ENCODE results near the gene HS3ST3B1.

The HS3ST3B1 gene

DNA sequence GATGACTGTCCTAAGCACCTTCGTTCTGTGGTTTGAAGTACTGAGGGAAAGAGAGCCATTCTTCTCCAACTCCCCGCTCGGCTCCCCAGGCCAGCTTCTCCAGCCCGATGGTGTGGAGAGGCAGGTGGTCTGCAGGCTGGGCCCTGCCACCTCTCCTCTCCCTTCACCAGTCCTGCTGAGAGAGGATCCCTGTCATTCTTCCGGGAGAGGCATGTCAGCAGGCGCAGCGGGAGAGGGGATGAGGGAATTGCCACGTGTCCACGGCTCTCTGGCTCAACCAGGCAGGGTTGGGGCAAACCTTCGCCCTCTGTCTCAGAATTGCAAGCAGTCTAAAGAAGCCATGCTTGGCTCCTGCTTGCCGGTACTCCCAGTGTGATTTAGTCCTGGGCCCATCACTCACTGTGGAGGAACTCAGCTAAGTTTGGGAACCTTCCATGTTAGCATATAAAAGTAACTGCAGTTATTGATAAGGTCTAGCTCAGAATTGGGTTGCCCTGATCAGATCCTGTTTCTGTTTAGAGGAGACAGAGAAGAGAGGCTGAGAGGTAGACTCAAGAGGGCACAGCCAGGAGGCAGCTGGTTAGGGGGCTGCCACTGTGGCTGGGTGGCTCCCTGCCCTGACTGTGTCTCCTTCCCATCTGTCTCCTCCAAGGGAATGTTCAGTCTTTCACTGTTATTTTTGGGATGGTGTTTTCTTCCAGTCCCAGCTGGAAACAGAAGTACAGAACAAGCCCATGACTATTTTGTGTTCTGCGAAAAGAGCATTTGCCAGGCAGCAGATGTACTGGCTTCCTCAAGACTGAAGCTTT lies 17.4 kb downstream of the HS3ST3B1 start:
- TF ChIP-seq, protein P1, sequence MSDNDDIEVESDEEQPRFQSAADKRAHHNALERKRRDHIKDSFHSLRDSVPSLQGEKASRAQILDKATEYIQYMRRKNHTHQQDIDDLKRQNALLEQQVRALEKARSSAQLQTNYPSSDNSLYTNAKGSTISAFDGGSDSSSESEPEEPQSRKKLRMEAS (IDR thresholded peaks at IDR 0.05), result no peak
- TF ChIP-seq ZBTB7A (IDR thresholded peaks at IDR 0.05; ENCODE audit: low read depth) (no peak), CREB1 (IDR thresholded peaks at IDR 0.05; ENCODE audit: low read depth) (no peak), CEBPB (IDR thresholded peaks at IDR 0.05) (no peak), YY1 (IDR thresholded peaks at IDR 0.05; ENCODE audit: low read depth) (no peak), EGR1 (IDR thresholded peaks at IDR 0.05) (no peak), RAD21 (IDR thresholded peaks at IDR 0.05; ENCODE audit: low read depth) (no peak), EP300 (IDR thresholded peaks at IDR 0.05; ENCODE audit: borderline replicate concordance) (no peak), TEAD4 (IDR thresholded peaks at IDR 0.05) (no peak), TAF1 (IDR thresholded peaks at IDR 0.05; ENCODE audit: low read depth) (no peak), FOXM1 (IDR thresholded peaks at IDR 0.05; ENCODE audit: borderline replicate concordance, low read depth) (no peak), TCF12 (IDR thresholded peaks at IDR 0.05; ENCODE audit: low read depth) (no peak)
- TF ChIP-seq, protein P2, sequence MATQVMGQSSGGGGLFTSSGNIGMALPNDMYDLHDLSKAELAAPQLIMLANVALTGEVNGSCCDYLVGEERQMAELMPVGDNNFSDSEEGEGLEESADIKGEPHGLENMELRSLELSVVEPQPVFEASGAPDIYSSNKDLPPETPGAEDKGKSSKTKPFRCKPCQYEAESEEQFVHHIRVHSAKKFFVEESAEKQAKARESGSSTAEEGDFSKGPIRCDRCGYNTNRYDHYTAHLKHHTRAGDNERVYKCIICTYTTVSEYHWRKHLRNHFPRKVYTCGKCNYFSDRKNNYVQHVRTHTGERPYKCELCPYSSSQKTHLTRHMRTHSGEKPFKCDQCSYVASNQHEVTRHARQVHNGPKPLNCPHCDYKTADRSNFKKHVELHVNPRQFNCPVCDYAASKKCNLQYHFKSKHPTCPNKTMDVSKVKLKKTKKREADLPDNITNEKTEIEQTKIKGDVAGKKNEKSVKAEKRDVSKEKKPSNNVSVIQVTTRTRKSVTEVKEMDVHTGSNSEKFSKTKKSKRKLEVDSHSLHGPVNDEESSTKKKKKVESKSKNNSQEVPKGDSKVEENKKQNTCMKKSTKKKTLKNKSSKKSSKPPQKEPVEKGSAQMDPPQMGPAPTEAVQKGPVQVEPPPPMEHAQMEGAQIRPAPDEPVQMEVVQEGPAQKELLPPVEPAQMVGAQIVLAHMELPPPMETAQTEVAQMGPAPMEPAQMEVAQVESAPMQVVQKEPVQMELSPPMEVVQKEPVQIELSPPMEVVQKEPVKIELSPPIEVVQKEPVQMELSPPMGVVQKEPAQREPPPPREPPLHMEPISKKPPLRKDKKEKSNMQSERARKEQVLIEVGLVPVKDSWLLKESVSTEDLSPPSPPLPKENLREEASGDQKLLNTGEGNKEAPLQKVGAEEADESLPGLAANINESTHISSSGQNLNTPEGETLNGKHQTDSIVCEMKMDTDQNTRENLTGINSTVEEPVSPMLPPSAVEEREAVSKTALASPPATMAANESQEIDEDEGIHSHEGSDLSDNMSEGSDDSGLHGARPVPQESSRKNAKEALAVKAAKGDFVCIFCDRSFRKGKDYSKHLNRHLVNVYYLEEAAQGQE (IDR thresholded peaks at IDR 0.05; ENCODE audit: low read depth), result no peak

DNA sequence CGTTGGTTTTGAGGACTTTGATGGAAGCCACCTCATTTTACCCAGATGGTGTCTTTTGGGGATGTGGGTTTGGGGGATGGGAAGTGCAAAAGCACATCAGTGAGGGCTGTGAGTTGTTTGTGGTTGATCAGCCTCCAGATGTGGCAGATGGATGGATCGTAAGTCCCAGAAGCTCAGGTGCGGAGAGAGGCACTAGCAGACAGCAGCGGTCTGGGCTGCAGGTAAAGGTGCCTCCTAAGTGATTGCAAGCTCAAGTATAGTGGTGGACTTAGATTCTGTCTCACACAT lies 18.0 kb downstream of the HS3ST3B1 start:
- TF ChIP-seq TEAD4 (IDR thresholded peaks at IDR 0.05), result no peak
- no peak for TF ChIP-seq EP300 (IDR thresholded peaks at IDR 0.05; ENCODE audit: borderline replicate concordance)
- no peak for TF ChIP-seq RAD21 (IDR thresholded peaks at IDR 0.05; ENCODE audit: low read depth)
- no peak for TF ChIP-seq CREB1 (IDR thresholded peaks at IDR 0.05; ENCODE audit: low read depth)
- no peak for TF ChIP-seq YY1 (IDR thresholded peaks at IDR 0.05; ENCODE audit: low read depth)
- no peak for TF ChIP-seq FOXM1 (IDR thresholded peaks at IDR 0.05; ENCODE audit: borderline replicate concordance, low read depth)
- no peak for TF ChIP-seq CEBPB (IDR thresholded peaks at IDR 0.05)
- no peak for TF ChIP-seq NFIC (IDR thresholded peaks at IDR 0.05)
- TF ChIP-seq, protein P2 (IDR thresholded peaks at IDR 0.05; ENCODE audit: low read depth), result no peak
- TF ChIP-seq TCF12 (IDR thresholded peaks at IDR 0.05; ENCODE audit: low read depth), result no peak
- TF ChIP-seq, protein P3, sequence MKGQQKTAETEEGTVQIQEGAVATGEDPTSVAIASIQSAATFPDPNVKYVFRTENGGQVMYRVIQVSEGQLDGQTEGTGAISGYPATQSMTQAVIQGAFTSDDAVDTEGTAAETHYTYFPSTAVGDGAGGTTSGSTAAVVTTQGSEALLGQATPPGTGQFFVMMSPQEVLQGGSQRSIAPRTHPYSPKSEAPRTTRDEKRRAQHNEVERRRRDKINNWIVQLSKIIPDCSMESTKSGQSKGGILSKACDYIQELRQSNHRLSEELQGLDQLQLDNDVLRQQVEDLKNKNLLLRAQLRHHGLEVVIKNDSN (IDR thresholded peaks at IDR 0.05), result no peak
- TF ChIP-seq, protein P1 (IDR thresholded peaks at IDR 0.05), result no peak
- TF ChIP-seq ZBTB7A (IDR thresholded peaks at IDR 0.05; ENCODE audit: low read depth), result no peak
- TF ChIP-seq EGR1 (IDR thresholded peaks at IDR 0.05), result no peak
- TF ChIP-seq TAF1 (IDR thresholded peaks at IDR 0.05; ENCODE audit: low read depth), result no peak

DNA sequence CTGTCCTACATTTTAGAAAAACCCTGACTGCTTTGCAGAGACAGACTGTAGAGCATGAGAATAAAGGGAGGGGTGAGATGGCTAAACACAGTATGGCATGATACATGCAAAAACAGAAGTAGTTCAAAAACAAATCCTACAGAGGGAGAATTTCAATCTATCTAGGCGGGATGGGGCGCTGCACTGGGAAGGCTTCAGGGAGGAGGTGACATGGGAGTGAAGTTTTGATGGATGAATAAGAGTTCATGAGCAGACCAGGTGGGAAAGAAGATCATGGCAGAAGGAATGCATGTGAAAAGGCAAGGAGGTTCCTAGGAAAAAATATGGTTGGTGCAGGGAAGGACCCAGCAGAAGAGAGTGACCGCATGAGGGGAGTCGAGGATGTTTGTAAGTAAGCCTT lies 19.2 kb downstream of the HS3ST3B1 start:
- no peak for TF ChIP-seq CREB1 (IDR thresholded peaks at IDR 0.05; ENCODE audit: low read depth)
- TF ChIP-seq, protein P1 (IDR thresholded peaks at IDR 0.05), result no peak
- no peak for TF ChIP-seq YY1 (IDR thresholded peaks at IDR 0.05; ENCODE audit: low read depth)
- TF ChIP-seq EGR1 (IDR thresholded peaks at IDR 0.05), result no peak
- no peak for TF ChIP-seq EP300 (IDR thresholded peaks at IDR 0.05; ENCODE audit: borderline replicate concordance)
- no peak for TF ChIP-seq TAF1 (IDR thresholded peaks at IDR 0.05; ENCODE audit: low read depth)
- TF ChIP-seq TEAD4 (IDR thresholded peaks at IDR 0.05), result no peak
- TF ChIP-seq NFIC (IDR thresholded peaks at IDR 0.05), result no peak
- TF ChIP-seq, protein P3 (IDR thresholded peaks at IDR 0.05), result no peak
- no peak for TF ChIP-seq TCF12 (IDR thresholded peaks at IDR 0.05; ENCODE audit: low read depth)
- TF ChIP-seq FOXM1 (IDR thresholded peaks at IDR 0.05; ENCODE audit: borderline replicate concordance, low read depth), result no peak
- TF ChIP-seq CEBPB (IDR thresholded peaks at IDR 0.05), result no peak
- TF ChIP-seq ZBTB7A (IDR thresholded peaks at IDR 0.05; ENCODE audit: low read depth), result no peak
- no peak for TF ChIP-seq RAD21 (IDR thresholded peaks at IDR 0.05; ENCODE audit: low read depth)
- TF ChIP-seq, protein P2 (IDR thresholded peaks at IDR 0.05; ENCODE audit: low read depth), result no peak

Data from Ishikawa (cell line).